DOHH2 (cell line): ENCODE measurements around the gene TMPRSS11E.
"Not testable (repeated sequence)": the region's sequence is repeated elsewhere in the genome, so short reads cannot be mapped to it uniquely, and the experiment has no call there.

Experiments used
- H3F3A ChIP-seq: fragments of 200-600 bp; sonication (generic), shearing (Covaris generic); 2 replicates; pipeline ENCODE4 v1.6.0; 2016; ENCODE audit warnings: antibody characterized with exemption, mild to moderate bottlenecking; ENCODE audit not compliant: control insufficient read depth, insufficient read depth
- H3K27ac ChIP-seq: fragments of 200-600 bp; sonication (generic); 2 replicates; pipeline ENCODE4 v1.5.1; 2014; ENCODE audit warnings: low read depth, mild to moderate bottlenecking, low read length, moderate library complexity
- H3K27me3 ChIP-seq: fragments of 200-600 bp; sonication (generic); 2 replicates; pipeline ENCODE4 v1.6.1; 2014; ENCODE audit warnings: mild to moderate bottlenecking, low read length, mixed read lengths; ENCODE audit not compliant: control insufficient read depth
- H3K36me3 ChIP-seq: fragments of 200-600 bp; sonication (generic); 2 replicates; pipeline ENCODE4 v1.6.1; 2014; ENCODE audit warnings: mild to moderate bottlenecking, low read length, moderate library complexity, mixed read lengths; ENCODE audit not compliant: control insufficient read depth
- H3K4me1 ChIP-seq: fragments of 200-600 bp; sonication (generic); 2 replicates; pipeline ENCODE4 v1.6.1; 2014; ENCODE audit warnings: mild to moderate bottlenecking, low read length, mixed read lengths; ENCODE audit not compliant: control insufficient read depth
- H3K4me2 ChIP-seq: fragments of 200-600 bp; sonication (generic); 2 replicates; pipeline ENCODE4 v1.6.0; 2014; ENCODE audit warnings: mild to moderate bottlenecking, low read length, moderate library complexity
- H3K4me3 ChIP-seq: fragments of 200-600 bp; sonication (generic); 2 replicates; pipeline ENCODE4 v1.5.1; 2014; ENCODE audit warnings: mild to moderate bottlenecking, low read length, mixed read lengths
- H3K79me2 ChIP-seq: fragments of 200-600 bp; sonication (generic); 2 replicates; pipeline ENCODE4 v1.6.1; 2014; ENCODE audit warnings: mild to moderate bottlenecking, low read length, mixed read lengths; ENCODE audit not compliant: control insufficient read depth
- H3K9me2 ChIP-seq: fragments of 200-600 bp; sonication (generic); replicated peaks from 2 replicates; pipeline ENCODE4 v1.6.1; 2014; ENCODE audit warnings: mild to moderate bottlenecking, low read length, mixed read lengths; ENCODE audit not compliant: control insufficient read depth
- H3K9me3 ChIP-seq: fragments of 200-600 bp; sonication (generic); 2 replicates; pipeline ENCODE4 v1.6.1; 2014; ENCODE audit warnings: antibody characterized with exemption, low read length, mixed read lengths; ENCODE audit not compliant: control insufficient read depth, insufficient read depth
- H4K20me1 ChIP-seq: fragments of 200-600 bp; sonication (generic); 2 replicates; pipeline ENCODE4 v1.6.0; 2014; ENCODE audit warnings: low read depth, mild to moderate bottlenecking, antibody characterized with exemption, low read length, moderate library complexity; ENCODE audit not compliant: control insufficient read depth, insufficient read depth
- CTCF ChIP-seq: fragments of 200-600 bp; sonication (generic); IDR thresholded peaks from one replicate; pipeline ENCODE4 v1.5.1; 2014; ENCODE audit warnings: antibody characterized with exemption, mild to moderate bottlenecking, low read depth, low read length; ENCODE audit not compliant: poor library complexity, severe bottlenecking
- EZH2phosphoT487 ChIP-seq: fragments of 200-600 bp; sonication (generic); IDR thresholded peaks from 2 replicates; pipeline ENCODE4 v1.6.1; 2017; ENCODE audit warnings: borderline replicate concordance, mild to moderate bottlenecking, antibody characterized with exemption, low read length, moderate library complexity, mixed read lengths

TMPRSS11E gene

GRCh38 chr4:68407868-68408190 is 39.4 kb upstream of the TMPRSS11E start:
- H3K9me2 ChIP-seq = no peaks in the 10 kb centered on the region
- H3K9me3 ChIP-seq = no peaks in the 10 kb centered on the region
- no peaks in the 10 kb centered on the region for H3K27me3 ChIP-seq
- H3K4me2 ChIP-seq = no peak overlapping the region
- no peaks in the 10 kb centered on the region for H3K36me3 ChIP-seq
- no peak overlapping the region for H3K27ac ChIP-seq
- no peak for TF ChIP-seq EZH2phosphoT487
- no peak for TF ChIP-seq CTCF
- no peaks in the 10 kb centered on the region for H3K4me1 ChIP-seq
- no peaks in the 10 kb centered on the region for H4K20me1 ChIP-seq
- no peak overlapping the region for H3K4me3 ChIP-seq
- H3F3A ChIP-seq = no peaks in the 10 kb centered on the region
- H3K79me2 ChIP-seq = no peaks in the 10 kb centered on the region

- no peak overlapping the region for H3K27ac ChIP-seq
These were observed 37.1 kb upstream of the TMPRSS11E start for GRCh38 chr4:68410149-68410548.

GRCh38 chr4:68410643-68411042 is 36.6 kb upstream of the TMPRSS11E start:
- H3K4me3 ChIP-seq = no peak overlapping the region
- no peaks in the 10 kb centered on the region for H4K20me1 ChIP-seq
- no peak overlapping the region for H3K4me2 ChIP-seq
- no peaks in the 10 kb centered on the region for H3K27me3 ChIP-seq
- no peaks in the 10 kb centered on the region for H3F3A ChIP-seq
- no peak for TF ChIP-seq EZH2phosphoT487
- no peak for TF ChIP-seq CTCF
- no peaks in the 10 kb centered on the region for H3K4me1 ChIP-seq
- no peaks in the 10 kb centered on the region for H3K9me3 ChIP-seq
- no peaks in the 10 kb centered on the region for H3K79me2 ChIP-seq
- H3K9me2 ChIP-seq = no peaks in the 10 kb centered on the region
- no peaks in the 10 kb centered on the region for H3K36me3 ChIP-seq
- H3K27ac ChIP-seq = no peak overlapping the region

More at GRCh38 chr4:68410149-68410548, 37.1 kb upstream of the TMPRSS11E start:
- Histone ChIP-seq H3K79me2 (no peaks in the 10 kb centered on the region), H3K27me3 (no peaks in the 10 kb centered on the region), H3K4me1 (no peaks in the 10 kb centered on the region), H3K9me2 (no peaks in the 10 kb centered on the region), H4K20me1 (no peaks in the 10 kb centered on the region), H3K9me3 (no peaks in the 10 kb centered on the region), H3K4me3 (no peak overlapping the region), H3K4me2 (no peak overlapping the region), H3K36me3 (no peaks in the 10 kb centered on the region), H3F3A (no peaks in the 10 kb centered on the region)
- TF ChIP-seq CTCF (no peak), EZH2phosphoT487 (no peak)

- not testable (repeated sequence) for H3K9me2 ChIP-seq, H3K79me2 ChIP-seq, H3K36me3 ChIP-seq, H3K27me3 ChIP-seq, H4K20me1 ChIP-seq, H3K9me3 ChIP-seq, H3K4me2 ChIP-seq, H3K27ac ChIP-seq, H3K4me3 ChIP-seq, H3K4me1 ChIP-seq, H3F3A ChIP-seq
These were observed 35.2 kb upstream of the TMPRSS11E start for GRCh38 chr4:68412031-68412430.
